Sigmoid colon (tissue), 3 donors: Measurements from ENCODE around the gene PTX4.

ENCODE experiments used
- POLR2A ChIP-seq, 2 donors: fragments of 450-650 bp; IDR thresholded peaks; one replicate each; pipeline ENCODE4 v1.6.1; 2016; ENCODE audit warnings: antibody characterized with exemption in 2 of 2, mild to moderate bottlenecking in 2 of 2, moderate library complexity in 2 of 2
- TF ChIP-seq, protein P1 (sequence below), 4 experiments: fragments of 450-650 bp in 3 of 4; fragments of 200-600 bp in 1 of 4; IDR thresholded peaks; one replicate each; pipeline ENCODE4 v1.5.1; 2016 to 2019; ENCODE audit warnings: antibody characterized with exemption in 4 of 4, mild to moderate bottlenecking in 3 of 4, moderate library complexity in 2 of 4

DNA sequence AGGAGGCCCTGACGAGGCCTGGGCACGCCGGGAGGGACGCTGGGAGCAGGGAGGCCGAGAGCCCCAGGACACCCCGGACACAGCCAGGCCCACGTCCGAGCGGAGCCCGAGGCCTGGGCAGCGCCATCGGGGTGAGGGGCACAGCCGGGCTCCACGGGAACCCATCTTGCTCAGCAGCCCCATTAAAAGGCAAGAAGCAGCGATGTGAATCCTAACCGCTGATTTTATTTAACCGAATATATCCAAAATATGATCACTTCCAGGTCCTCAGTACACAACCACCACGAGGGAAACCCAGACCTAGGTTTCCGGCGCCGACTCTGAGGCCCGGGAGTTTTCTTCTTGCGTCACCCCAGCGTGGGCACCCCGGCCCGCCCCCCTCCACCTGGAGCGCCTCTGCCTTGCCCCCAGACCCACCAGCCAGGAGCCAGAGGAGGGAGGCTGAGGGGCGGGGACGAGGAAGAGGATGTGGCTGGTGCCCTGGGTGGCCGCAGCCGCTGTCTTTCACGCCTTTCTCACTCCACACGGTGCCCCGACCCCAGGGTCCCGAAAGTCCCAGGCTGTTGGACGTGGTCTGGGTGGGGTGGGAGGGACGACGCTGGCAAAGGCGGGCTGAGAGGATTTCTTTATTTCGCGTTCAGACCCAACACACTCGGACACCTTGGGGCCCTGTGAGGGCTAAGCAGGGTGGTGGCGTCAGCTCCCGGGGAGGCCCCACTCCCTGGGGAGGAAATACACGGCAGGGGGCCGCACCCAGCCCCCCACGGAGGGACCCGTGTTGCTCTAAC is 43.8 kb downstream of the PTX4 start:
- TF ChIP-seq, protein P1, sequence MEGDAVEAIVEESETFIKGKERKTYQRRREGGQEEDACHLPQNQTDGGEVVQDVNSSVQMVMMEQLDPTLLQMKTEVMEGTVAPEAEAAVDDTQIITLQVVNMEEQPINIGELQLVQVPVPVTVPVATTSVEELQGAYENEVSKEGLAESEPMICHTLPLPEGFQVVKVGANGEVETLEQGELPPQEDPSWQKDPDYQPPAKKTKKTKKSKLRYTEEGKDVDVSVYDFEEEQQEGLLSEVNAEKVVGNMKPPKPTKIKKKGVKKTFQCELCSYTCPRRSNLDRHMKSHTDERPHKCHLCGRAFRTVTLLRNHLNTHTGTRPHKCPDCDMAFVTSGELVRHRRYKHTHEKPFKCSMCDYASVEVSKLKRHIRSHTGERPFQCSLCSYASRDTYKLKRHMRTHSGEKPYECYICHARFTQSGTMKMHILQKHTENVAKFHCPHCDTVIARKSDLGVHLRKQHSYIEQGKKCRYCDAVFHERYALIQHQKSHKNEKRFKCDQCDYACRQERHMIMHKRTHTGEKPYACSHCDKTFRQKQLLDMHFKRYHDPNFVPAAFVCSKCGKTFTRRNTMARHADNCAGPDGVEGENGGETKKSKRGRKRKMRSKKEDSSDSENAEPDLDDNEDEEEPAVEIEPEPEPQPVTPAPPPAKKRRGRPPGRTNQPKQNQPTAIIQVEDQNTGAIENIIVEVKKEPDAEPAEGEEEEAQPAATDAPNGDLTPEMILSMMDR (IDR thresholded peaks at IDR 0.05): no peak
- TF ChIP-seq POLR2A (IDR thresholded peaks at IDR 0.05): no peak
